PC-9 (cell line): Measurements from ENCODE around the gene CADM1.

Experiments used
- EZH2 ChIP-seq: fragments of 200-600 bp; sonication (generic); IDR thresholded peaks from 2 replicates; pipeline ENCODE4 v1.8.0; 2017; ENCODE audit warnings: antibody characterized with exemption, low read depth
- TF ChIP-seq, protein P1 (sequence below): fragments of 200-600 bp; sonication (generic); conservative IDR thresholded peaks from 2 replicates; pipeline ENCODE4 v1.6.1; 2017; ENCODE audit warnings: mixed run types, antibody characterized with exemption, mild to moderate bottlenecking, moderate library complexity

DNA sequence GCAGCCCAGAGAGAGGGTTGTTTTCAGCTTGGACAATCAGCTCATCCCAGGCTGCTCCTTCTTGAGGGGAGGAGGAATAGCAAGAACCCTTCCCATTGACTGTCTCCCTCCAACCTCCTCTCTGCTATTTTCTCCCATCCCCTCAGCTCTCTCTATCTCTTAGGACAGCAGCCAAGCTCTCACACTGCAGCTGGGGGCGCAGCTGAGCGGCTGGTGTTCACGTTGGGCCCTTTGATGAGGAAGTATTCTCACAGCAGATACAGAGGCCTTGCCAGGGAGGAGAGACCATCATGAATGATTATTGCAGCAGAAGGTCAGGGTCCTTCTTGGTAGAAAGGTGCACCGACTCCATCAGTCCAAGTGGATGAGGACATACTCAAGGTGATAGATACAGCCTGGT lies 26.5 kb upstream of the CADM1 start:
- TF ChIP-seq, protein P1, sequence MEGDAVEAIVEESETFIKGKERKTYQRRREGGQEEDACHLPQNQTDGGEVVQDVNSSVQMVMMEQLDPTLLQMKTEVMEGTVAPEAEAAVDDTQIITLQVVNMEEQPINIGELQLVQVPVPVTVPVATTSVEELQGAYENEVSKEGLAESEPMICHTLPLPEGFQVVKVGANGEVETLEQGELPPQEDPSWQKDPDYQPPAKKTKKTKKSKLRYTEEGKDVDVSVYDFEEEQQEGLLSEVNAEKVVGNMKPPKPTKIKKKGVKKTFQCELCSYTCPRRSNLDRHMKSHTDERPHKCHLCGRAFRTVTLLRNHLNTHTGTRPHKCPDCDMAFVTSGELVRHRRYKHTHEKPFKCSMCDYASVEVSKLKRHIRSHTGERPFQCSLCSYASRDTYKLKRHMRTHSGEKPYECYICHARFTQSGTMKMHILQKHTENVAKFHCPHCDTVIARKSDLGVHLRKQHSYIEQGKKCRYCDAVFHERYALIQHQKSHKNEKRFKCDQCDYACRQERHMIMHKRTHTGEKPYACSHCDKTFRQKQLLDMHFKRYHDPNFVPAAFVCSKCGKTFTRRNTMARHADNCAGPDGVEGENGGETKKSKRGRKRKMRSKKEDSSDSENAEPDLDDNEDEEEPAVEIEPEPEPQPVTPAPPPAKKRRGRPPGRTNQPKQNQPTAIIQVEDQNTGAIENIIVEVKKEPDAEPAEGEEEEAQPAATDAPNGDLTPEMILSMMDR: no peak
- no peak for TF ChIP-seq EZH2
